HG03175 (cell line): ENCODE measurements around the gene OR14A16.
A peak's percentile ranks its signal among the peaks of the same experiment; 100 is the strongest.

Source experiments
- ATAC-seq: cut with Tn5 transposase; IDR thresholded peaks from one replicate; pipeline ENCODE4 v1.9.1; 2021; ENCODE audit warnings: mild to moderate bottlenecking, moderate library complexity; ENCODE audit not compliant: unreplicated experiment

The OR14A16 gene, protein sequence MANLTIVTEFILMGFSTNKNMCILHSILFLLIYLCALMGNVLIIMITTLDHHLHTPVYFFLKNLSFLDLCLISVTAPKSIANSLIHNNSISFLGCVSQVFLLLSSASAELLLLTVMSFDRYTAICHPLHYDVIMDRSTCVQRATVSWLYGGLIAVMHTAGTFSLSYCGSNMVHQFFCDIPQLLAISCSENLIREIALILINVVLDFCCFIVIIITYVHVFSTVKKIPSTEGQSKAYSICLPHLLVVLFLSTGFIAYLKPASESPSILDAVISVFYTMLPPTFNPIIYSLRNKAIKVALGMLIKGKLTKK

DNA sequence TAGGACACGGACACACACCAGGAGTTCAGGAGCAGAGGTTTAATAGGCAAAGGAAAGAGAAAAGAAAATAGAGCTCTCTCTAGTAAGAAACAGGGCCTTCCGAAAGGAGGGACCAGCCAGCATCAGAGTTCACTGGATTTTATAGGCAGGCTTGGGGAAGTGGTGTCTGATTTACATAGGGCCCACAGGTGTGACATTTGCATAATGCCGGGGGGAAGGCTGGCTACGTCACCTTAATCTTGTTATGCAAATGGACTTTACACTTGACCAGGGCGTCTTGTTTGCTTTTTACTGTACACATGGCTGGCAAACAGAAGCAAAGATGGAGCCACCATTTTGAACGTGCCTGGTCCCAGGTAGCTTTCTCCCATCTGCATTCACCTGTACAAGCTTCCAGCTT lies at the start of gene OR14A16:
Gene OR14A16 (minus strand): TSS at position 97 of the 400 bp plus-strand sequence. CDS start 8,390 bp downstream, outside the sequence.
- ATAC-seq, result peak; percentile 61

DNA sequence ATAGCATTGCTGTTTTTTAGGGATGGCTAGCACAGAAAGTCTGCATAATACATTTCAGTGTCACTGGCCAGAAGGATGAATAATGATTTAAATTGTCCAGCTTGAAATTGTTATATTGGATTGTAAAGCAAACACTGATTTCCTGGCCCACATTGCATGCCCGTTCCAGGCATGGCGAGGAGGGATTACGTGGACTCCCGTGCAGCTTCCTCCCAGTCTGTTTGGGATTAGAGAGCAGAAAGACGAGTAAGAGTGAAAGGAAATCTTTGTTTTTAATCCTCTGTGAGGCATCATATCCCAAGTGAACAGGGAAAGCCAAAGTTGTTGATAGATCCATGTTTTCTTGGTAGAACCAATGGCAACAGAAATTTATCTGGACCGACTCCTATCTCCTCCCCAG lies 41.5 kb upstream of the OR14A16 start:
- no peak for ATAC-seq

GRCh38 chr1:247864644-247865043 lies 40.7 kb upstream of the OR14A16 start:
- ATAC-seq, result no peak

DNA sequence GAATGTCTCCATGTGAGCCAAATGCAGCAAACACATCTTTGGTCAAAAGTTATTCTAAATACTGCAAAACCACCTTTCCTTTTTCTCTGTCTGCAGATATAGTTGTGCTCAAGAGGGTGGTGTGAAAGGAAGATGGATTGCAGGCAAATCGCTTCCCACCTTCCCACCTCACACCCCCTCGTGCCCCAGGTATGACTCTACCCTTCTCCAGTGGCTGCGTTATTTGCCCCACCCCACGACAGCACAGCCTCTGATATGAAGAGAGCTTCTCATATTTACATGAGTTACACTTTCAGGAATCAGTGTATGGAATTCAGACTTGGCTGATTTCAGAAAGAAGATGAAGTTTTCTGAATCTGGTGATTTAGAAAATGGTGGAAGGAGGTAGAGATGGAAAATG lies 38.8 kb upstream of the OR14A16 start:
- no peak for ATAC-seq

DNA sequence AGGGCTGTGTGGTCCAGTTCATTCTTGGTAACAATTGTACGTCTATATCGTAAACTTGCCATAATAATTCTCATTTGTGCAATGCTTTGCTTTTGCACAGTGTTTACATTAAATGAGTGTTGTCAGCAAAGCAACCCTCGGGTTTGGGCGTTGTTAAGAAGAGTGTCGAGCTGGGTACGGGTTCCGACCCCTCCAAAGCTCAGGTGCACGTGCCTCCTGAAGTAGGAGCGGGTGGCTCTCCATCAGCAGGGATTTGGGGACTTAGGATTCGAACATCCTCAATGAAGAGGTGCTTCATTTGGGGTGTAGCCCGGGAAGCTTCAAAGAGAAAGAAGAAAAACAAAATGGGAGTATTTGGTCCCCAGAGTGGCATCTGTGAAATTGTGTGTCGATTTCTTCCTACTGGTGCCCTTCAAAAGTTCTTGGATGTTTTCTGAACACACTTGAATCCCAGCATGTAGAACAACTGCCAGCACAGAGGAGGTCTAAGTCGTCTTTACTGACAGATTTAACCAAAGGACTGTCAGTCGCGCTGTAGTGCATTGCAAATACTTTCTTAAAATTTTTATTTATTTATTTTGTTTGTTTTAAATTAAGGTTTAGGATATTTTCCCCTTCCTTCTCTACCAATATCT lies 34.2 kb upstream of the OR14A16 start:
- no peak for ATAC-seq

- peak; percentile 39 for ATAC-seq
These were observed 33.4 kb upstream of the OR14A16 start, which contains the start of gene TRIM58 for GRCh38 chr1:247857069-247857984. TSS of gene TRIM58 (plus strand) at chr1:247857187. CDS start at chr1:247857247, 60 bp downstream.

DNA sequence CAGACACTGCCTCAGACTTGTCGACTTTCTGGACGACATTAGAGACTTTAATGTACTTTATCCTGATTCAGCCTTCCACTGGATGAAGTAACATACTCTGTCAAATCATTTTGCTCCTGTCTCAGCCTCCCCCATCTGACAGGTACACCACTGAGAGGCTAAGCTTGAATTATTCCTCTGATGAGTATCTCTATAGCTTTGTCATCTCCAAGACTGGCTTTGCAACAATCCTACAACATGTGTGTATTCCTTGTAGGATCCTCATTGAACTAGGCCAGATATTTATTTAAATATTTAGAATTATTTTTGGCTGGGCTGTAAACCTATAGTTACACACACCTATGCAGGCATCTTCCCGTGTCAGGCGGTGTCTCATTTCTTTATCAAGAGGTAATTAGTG lies 32.0 kb upstream of the OR14A16 start:
- ATAC-seq, result no peak

DNA sequence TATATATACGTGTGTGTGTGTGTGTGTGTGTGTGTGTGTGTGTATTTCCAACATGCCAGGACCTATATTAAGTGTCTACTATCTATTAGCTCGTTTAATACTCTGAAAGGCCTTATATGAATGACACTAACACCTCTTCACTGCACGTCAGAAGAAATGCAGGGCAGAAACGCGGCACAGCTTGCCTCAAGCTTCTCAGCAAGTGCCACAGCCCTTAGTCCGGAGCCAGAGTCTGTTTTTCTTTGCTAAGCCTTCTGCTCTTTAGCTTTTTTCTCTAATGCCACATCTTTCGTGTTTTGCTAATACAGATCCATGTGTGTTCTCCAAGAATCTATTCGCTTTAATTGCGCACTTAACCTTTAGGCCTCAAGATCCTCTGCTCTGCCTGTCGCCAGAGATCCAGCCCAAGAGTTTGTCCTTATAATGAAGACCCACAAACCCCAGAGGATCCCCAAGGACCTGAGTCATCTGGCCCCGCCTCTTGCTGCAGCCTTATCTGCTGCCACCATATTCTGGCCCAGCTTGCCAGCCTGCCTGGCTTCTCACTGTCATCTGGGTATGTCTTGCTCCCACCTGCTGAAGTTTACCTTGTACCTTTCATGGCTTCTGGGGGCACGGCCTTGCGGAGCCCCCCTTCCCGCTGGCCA lies 31.1 kb upstream of the OR14A16 start:
- ATAC-seq, result no peak

DNA sequence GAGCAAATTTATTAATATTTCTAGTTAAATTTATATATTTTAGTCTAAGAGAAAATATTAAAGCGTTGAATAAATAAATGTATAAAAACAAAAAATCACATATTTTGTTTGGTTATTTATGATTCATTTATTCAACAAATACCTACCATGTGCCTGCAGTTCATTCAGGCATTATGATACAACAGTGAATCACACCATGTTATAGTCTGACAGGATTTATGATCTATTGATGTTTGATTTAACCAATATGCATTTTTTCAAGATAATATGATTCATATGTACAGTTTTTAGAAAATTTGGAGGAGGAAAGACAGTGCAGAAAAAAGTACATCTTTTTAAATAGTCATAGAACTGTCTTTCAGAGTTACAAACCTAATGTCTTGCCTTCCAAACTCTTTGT lies 25.7 kb upstream of the OR14A16 start:
- ATAC-seq, result no peak

DNA sequence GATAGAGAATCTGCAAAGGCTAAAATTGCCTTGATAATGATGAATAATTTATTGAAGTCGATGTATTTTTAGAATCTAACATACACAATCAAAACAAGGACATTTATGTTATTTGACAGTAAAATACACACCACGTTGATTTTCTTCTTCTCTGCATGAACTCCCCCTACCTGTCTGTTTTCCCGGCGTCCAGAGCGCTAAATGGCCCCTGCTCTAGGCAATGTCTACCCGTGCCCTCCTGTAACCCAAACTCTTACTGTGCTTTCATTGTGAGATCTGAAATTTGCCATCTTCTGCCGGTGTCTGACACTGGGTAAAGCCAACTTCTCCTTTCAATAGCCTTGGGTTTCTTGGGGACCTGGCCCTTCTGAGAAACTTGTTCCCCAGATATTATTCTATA lies 24.4 kb upstream of the OR14A16 start:
- ATAC-seq, result no peak

DNA sequence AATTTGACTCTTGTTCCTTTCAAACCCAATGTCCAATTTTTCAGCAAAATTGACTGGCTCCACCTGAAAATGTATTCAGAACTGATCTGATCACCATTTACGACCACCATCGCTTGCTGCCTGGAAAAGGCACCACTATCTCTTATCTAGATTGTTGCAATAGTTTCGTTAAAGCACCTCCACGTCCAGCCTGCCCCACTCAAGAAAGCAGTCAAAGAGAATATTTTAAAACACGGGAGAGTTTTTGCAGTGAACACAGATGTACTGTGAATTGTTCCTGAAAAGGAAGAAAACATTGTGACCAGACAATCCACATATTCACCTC lies 21.7 kb upstream of the OR14A16 start:
- no peak for ATAC-seq

DNA sequence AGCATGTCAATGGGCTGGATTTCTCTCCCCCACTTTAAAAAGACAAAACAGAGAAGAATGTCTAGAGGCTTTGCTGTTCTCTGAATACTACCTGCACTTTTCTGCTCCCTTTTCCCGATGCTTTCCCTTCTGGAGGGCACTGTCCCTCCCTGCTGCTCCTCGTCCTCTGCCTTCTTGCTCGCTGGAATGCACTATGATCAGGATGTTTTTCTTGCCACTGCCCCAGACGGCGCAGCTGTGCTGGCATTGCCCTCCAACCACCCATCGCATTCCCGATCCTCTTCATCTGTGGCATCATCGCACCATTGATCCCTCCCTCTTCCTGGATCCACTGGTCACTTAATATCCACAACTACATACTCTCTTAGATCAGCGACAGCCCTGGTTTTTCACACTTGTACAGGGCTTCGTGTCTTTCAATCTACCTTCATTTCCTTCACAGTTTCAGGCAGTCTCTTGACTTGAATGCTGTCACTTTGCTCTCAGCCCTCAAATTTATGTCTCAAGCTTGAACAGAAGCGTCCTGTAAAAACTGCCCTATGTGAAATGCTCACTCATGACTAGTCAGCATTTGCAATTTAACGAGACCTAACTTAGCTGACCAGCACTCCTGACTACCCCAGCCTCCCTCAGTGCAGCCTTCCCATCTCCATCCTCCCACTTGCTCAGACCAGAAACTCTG lies 21.2 kb upstream of the OR14A16 start:
- no peak for ATAC-seq

DNA sequence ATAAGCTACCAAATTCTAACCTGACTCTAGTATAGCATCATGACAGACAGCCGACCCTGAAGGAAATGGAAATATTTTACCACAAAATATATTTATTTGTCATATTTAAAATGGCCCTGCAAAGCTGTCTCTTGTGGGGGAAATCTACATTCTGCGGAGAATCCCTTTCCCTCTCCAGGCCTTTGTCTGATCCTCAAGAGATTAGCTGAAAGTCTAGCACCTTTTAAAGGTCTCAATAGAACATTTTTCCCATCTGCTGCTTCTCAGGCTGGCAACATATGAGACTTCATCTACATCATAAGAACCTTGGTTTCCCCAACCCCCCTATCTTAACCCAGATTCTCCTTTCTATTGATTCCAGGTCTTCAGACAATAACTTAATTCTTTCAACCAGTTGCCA lies 19.5 kb upstream of the OR14A16 start:
- ATAC-seq, result no peak

DNA sequence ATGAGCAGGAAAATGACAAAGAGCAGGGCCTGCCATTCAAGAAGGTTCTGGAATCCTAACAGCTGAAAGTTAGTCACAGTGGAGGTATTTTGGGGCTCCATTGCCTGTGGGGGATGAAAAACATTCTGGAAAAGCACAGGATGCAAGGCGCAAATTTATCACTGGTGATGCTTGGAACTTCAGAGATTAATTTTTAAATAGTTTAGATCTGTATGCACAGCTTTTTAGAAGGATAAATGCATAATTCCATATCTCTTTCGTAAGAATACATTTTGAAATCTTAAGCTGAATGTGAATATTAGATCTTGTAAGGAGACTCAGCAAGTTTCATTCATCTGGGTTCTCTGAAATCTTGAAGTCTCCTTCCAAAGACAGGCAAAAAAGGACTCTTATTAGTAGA lies 17.9 kb upstream of the OR14A16 start, which contains the start of gene OR11L1:
Gene OR11L1 (minus strand): TSS at position 101 of the 400 bp plus-strand sequence. CDS start 0 bp downstream, at position 101.
- no peak for ATAC-seq

- ATAC-seq, result no peak
These were observed 16.9 kb upstream of the OR14A16 start for GRCh38 chr1:247840818-247841217.

- ATAC-seq, result no peak
These were observed 9.7 kb upstream of the OR14A16 start for GRCh38 chr1:247833601-247834000.

GRCh38 chr1:247829656-247830055 lies 5.7 kb upstream of the OR14A16 start:
- no peak for ATAC-seq

- ATAC-seq, result no peak
These were observed 1.4 kb upstream of the OR14A16 start for GRCh38 chr1:247825362-247825761.

DNA sequence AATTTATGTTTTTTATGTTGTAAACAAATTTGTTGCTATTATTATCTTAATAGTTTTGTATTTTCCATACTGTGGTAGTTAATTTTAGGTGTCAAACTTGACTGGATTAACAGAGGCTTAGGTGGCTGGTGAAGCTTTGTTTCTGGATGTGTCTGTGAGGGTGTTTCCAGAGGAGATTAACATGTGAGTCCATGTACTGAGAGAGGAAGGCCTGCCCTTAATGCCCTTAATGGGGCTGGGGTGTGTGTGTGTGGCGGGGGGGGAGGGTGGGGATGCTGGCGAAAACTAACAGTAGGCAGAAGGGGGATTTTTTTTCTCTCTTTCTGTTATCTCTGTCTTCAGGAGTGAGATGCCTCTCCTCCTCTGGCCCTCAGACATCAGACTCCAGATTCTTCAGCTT lies 1.9 kb downstream of the OR14A16 start:
- ATAC-seq, result no peak

- ATAC-seq, result no peak
These were observed 11.3 kb downstream of the OR14A16 start for GRCh38 chr1:247812637-247813036.
